Sigmoid colon (tissue), 4 donors: ENCODE results near the gene IGF2R.

Source experiments
- POLR2AphosphoS5 ChIP-seq, 4 donors: sonication (generic); formaldehyde crosslinking; IDR thresholded peaks; one replicate each; pipeline ENCODE4 v1.6.1; 2017; ENCODE audit warnings: antibody characterized with exemption in 4 of 4
- TF ChIP-seq, protein P1 (sequence below), 4 experiments: fragments of 450-650 bp in 3 of 4; fragments of 200-600 bp in 1 of 4; IDR thresholded peaks; one replicate each; pipeline ENCODE4 v1.5.1; 2016 to 2019; ENCODE audit warnings: antibody characterized with exemption in 4 of 4, mild to moderate bottlenecking in 3 of 4, moderate library complexity in 2 of 4

DNA sequence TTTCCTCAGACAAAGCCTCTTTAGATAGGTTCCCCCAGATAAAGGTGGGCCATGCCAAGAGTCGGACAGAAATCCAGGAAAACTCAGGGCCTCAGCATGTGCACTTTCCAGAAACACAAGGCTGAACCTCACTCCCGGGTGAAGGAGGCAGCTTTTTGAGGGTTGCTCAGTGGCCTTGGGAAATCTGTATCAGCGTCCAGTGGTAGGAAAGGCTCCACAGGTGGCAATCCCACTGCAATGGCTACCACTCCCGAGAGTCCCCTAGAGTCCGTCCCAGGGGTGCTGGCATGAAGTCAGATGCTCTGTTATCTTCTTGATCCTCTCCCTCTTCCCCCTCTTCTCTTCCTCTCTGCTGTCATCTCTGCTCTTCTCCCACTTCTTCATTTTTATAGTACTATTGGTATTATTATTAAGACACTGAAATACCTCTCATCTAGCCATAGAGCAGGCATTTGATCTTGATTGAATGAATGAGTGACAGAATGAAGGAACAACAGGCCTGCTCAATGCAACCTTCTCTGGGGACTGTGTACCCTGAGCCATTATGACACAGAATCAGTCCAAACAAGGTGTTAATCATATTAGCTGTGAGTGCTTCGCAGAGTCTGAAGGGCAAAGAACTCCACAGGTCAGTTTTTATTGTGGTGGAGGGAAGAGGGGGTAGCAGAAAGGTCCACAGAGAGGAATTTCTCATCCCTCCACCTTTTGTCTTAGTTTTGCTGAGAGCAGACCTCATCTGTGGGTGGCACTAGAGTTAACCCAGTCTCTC is 166.1 kb downstream of the IGF2R start:
- TF ChIP-seq, protein P1, sequence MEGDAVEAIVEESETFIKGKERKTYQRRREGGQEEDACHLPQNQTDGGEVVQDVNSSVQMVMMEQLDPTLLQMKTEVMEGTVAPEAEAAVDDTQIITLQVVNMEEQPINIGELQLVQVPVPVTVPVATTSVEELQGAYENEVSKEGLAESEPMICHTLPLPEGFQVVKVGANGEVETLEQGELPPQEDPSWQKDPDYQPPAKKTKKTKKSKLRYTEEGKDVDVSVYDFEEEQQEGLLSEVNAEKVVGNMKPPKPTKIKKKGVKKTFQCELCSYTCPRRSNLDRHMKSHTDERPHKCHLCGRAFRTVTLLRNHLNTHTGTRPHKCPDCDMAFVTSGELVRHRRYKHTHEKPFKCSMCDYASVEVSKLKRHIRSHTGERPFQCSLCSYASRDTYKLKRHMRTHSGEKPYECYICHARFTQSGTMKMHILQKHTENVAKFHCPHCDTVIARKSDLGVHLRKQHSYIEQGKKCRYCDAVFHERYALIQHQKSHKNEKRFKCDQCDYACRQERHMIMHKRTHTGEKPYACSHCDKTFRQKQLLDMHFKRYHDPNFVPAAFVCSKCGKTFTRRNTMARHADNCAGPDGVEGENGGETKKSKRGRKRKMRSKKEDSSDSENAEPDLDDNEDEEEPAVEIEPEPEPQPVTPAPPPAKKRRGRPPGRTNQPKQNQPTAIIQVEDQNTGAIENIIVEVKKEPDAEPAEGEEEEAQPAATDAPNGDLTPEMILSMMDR (IDR thresholded peaks at IDR 0.05): no peak
- no peak for TF ChIP-seq POLR2AphosphoS5 (IDR thresholded peaks at IDR 0.05)
